SH-SY5Y (cell line): ENCODE results near the gene BORCS8.

Source experiments
- GATA2 ChIP-seq: IDR thresholded peaks from 2 replicates; pipeline ENCODE4 v1.6.1; 2011; ENCODE audit warnings: mild to moderate bottlenecking, low read depth, low read length
- GATA3 ChIP-seq: IDR thresholded peaks from 2 replicates; pipeline ENCODE4 v1.6.1; 2011; ENCODE audit warnings: low read depth, mild to moderate bottlenecking, low read length, moderate library complexity

BORCS8 gene

DNA sequence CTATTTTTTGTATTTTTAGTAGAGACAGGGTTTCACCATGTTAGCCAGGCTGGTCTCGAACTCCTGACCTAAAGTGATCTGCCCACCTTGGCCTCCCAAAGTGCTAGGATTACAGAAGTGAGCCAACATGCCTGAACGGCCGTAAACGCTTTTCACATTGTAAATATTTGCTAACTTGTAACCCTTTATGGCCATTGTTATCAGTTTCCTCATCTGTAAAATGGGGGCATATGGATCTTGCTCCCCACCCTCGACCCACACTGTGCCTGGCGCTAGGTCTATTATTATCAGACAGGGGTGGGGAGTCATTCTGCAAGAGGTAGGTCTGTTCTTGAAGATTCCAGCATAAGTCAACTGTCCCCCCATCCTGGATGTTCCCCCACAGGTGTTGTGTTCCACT is 31.7 kb upstream of the BORCS8 start:
- TF ChIP-seq GATA2 (no peak), GATA3 (no peak)

- no peak for TF ChIP-seq GATA3
- no peak for TF ChIP-seq GATA2
Measured at GRCh38 chr19:19223060-19223459, 31.1 kb upstream of the BORCS8 start.

DNA sequence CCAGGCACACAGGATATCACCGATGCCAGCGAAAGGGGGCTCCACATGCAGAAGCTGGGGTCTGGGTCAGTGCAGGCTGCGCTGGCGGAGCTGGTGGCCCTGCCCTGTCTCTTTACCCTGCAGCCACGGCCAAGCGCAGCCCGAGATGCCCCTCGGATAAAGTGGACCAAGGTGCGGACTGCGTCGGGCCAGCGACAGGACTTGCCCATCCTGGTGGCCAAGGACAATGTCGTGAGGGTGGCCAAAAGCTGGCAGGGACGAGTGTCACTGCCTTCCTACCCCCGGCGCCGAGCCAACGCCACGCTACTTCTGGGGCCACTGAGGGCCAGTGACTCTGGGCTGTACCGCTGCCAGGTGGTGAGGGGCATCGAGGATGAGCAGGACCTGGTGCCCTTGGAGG is 27.0 kb upstream of the BORCS8 start:
- no peak for TF ChIP-seq GATA2

DNA sequence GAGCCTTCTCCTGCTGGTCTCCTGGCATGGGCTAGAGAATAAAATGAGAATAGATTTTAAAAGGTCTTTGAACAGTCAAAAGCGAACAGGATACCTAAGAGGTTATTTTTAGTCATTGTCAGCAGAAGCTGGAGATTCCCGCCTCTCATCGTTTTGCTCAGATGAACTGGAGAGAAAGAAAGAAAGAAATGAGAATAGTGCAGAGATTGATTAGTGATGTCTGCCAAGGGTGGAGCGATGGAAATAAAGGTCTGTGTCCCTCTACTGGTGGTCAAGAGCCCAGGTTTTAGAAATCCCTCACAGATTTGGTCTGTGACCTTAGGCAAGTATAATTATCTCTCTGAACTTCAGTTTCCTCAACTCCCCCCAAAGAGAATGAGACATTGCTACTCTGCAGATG is 25.1 kb upstream of the BORCS8 start:
- TF ChIP-seq GATA3 (no peak), GATA2 (no peak)

DNA sequence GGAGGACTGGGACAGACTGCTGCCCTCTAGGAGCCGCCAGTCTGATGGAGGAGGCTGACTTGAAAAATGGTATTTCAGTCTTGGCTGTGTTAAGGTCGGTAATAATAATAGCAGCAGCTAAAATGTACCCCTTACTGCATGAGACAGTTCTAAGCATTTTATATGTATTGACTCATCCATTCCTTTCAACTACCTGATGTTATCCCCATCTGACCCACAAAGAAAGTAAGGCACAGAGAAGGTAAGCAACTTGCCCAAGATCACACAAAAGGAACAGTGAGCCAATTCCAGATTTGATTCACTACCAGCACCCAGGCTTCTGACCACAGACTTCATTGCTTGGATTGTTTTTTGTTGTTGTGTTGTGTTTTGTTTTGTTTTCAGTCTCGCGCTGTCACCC is 23.8 kb upstream of the BORCS8 start:
- TF ChIP-seq GATA2 = no peak
- TF ChIP-seq GATA3 = no peak

DNA sequence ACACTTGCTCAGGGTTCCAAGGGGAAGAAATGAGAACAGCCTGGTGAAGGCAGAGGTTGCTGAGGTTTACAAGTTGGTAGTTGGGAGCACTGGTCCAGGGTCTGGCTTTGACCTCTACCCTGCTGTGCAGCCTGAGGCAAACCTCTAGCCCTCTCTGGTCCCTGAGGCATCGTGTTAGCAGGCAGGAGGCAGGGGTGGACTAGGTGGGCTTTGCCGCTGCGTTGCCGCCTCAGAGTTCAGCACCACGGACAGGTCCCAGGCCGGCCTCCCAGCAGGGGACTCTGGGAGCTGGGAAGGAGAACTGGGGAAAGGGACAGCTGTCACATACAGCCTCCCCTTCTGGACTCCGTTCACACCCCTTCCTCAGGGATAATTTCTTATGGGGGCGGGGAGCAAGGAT is 22.9 kb upstream of the BORCS8 start:
- no peak for TF ChIP-seq GATA2
- no peak for TF ChIP-seq GATA3

- TF ChIP-seq GATA2 = no peak
- no peak for TF ChIP-seq GATA3
Measured at GRCh38 chr19:19214159-19214490, 22.2 kb upstream of the BORCS8 start.

DNA sequence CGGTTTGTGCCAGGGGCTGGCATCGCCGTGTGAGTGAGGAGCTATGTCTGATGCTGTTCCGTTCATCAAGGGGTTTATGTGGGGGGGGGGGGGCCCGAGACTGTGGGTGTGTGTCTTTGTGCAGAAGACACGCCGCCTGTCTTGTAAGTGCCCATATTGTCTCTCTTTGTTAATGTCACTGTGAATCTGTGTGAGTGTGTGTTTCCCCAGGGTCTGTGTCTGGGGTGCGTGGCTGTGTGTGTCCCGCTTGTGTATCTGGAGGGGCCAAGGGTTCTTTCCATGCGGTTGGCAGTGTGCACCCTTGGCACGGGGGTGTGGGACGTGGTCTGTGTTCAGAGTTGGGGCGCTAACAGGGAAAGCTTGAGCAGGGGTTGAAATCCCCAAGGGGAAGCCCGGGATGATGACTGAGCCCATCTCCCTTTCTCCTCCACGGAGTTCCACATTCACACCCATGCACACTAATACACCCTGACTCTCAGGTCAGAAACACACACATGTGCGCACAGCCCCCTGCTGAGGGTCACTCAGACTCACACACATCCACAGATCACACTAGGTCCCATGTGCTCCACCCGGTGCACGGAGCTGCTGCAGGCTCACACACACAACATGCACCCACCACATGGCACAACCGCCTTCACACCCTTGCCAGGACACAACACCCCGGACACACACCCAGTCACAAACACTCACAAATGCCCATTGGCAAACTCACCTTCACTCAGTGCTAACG is 21.6 kb upstream of the BORCS8 start:
- no peak for TF ChIP-seq GATA3

GRCh38 chr19:19212916-19213315 is 21.0 kb upstream of the BORCS8 start:
- TF ChIP-seq GATA2 (no peak), GATA3 (no peak)

DNA sequence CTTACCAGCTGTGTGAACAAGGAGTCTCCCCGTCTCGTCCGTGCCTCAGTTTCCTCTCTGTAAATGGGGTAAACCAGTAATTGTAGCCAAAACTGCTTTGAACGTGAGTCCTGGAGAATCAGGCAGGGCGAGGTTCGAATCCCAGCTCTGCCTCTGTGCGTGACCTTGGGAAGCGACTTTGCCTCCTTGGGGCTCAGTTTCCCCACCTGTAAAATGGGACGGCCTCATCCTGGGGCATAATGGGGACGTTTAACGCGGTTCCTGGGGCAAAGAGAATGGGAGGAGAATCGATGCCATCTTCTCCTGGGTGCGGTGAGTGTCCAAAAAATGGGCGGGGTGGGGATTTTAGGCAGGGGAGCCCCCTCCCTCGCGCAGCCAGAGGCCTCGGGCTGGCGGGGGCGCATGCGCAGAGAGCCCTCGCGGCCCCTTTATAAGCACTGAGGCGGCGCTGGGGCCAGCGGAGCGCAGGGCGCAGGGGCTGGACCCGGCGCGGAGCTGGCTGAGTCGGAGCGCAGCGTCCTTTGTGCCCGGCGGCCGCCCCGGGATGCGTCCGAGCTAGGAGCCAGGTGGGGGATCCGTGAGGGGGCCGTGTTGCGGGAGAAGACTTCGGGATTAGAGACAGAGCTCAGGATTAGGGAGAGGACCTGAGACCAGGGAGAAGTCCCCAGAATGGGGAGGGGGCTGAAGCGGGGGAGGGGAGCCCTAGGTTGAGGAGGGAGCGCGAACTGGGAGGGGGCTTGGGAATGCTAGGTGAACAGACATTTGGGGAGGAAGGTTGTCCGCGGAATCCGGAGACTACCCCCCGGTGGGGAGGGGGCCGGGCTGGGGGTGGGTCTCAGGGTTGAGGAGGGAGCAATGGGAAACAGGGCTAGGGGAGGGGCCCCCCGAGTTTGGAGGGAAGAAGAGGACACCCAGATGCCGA is 19.8 kb upstream of the BORCS8 start, which contains the start of gene NCAN:
TSS of gene NCAN (plus strand) at position 460 of the 922 bp plus-strand sequence. CDS start 4,996 bp downstream, outside the sequence.
- TF ChIP-seq GATA2 (no peak), GATA3 (no peak)

DNA sequence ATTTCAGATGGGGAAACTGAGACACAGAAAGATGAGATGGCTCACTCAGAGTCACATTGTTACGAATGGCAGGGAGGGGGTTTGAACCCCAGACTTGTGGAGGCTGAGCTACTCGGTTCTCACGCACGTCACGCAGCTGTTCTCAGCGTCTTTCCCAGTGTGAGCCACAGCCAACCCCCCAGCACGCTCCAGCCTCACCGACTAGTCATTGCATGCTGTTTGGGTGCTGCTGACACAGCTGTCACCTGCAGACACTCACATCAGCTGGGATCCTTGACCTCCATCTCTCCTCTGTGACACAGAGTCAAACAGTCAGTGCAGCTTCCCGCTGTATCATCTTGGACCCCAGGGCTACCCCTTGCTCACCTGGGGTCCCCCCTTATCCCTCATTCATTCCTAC is 17.4 kb upstream of the BORCS8 start:
- no peak for TF ChIP-seq GATA2
- TF ChIP-seq GATA3 = no peak

- TF ChIP-seq GATA3 (no peak), GATA2 (no peak)
Measured at GRCh38 chr19:19207637-19208572, 16.0 kb upstream of the BORCS8 start.

DNA sequence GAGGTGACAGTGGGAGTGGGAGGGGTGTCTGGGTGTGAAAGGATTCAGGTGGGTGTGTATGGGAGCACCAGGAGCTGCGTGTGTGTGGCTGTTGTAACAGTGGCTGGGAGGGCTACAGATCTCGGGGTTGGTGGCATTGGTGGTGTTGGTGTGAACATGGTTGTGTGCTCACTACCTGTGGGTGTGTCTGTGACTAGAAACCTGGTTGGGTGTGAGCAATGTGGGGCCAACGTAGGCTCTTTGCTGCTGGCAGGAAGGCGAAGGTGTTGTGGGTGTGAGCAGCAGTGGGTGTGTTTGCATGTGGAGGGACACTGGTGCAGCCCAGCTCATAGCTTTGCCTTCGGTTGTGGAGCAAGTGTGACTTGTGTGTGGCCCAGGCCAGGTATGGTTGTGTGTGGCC is 15.0 kb upstream of the BORCS8 start:
- no peak for TF ChIP-seq GATA2
- no peak for TF ChIP-seq GATA3

DNA sequence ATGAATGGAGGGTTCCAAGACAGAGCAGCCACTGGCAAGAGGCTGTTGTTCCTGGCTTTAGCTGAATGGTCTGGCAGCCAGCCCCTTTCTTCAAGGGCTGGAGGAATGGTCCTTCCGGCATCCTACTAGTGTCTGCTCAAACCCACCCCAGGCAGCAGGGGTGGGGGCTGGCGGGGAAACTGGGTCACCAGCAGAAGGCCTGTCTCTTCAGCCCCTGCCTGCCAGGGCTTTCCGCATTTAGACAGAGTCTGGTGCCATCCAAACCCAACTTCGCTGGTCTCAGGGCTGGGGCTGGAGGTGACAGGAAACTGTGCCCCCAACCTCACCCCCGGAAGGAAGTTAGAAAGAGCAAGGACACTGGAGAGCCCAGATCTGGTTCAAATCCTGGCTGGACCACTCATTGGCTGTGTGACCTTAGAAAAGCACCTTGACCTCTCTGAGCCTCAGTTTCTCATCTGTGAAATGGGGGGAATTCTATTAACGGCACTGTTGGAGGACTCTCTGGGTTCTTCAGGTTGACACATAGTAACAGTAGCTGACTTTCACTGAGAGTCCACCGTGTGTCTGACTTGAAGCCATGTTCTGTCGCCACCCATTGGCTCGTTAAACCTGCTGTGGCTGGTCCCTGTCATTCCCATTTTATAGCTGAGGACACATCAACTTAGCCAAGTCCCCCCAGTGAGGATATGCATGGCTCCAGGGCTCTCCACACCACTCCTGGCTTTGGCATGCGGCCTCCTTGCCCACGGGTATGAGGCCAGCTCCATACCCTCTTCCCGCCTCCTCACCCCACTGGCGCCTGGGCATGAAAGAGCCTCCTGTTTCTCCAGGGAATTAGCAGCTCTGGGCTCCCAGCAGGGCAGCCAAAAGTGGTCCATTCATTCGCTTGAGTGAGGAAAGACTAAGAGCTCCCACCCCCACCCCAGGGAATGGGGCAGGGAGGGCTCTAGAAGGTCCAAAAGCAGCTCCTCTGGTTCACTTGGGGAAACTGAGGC is 13.8 kb upstream of the BORCS8 start:
- TF ChIP-seq GATA2 = no peak
- TF ChIP-seq GATA3 = no peak
